GM12878 (cell line): Measurements from ENCODE around the gene DOCK2. TPM values are rescaled to one million over a fixed set of nuclear protein-coding genes. Genes with fewer than 3 reads are reported as not detected.

ENCODE experiments used
- ATAC-seq: fragments of 200-7000 bp; cut with Tn5 transposase; 3 replicates; pipeline ENCODE4 v1.9.1; 2020; ENCODE audit warnings: mild to moderate bottlenecking, moderate library complexity
- BruUV-seq: library from RNA; stranded (reverse); fragments of 400-500 nt; replicated peaks from 2 replicates; lab custom pipeline; 2021; lab: Mats Ljungman, UMichigan
- CTCF ChIA-PET: fragments of 300-600 bp; sonication (Branson Sonifier 250); formaldehyde crosslinking; extraction: SDS; loops from one replicate; lab custom pipeline; 2021; ENCODE audit warnings: inconsistent platforms; lab: Yijun Ruan, JAX
- POLR2A ChIA-PET: fragments of 350-600 bp; formaldehyde crosslinking; extraction: SDS; loops from one replicate; lab custom pipeline; 2021; ENCODE audit warnings: inconsistent platforms; lab: Charles Lee
- RAD21 ChIA-PET: fragments of 300-600 bp; sonication (Branson Sonifier 250); formaldehyde crosslinking; loops from one replicate; lab custom pipeline; 2023; ENCODE audit warnings: antibody characterized with exemption; ENCODE audit not compliant: unreplicated experiment; lab: Charles Lee
- SMC1A ChIA-PET: fragments of 300-600 bp; sonication (Branson Sonifier 250); formaldehyde crosslinking; loops from one replicate; lab custom pipeline; 2023; ENCODE audit not compliant: unreplicated experiment, uncharacterized antibody; lab: Charles Lee
- DNase-seq: peaks from one replicate; pipeline ENCODE4 v3.0.0-alpha.2; 2011; ENCODE audit warnings: low read depth, low spot score
- FAIRE-seq: peaks from 3 replicates; lab custom pipeline; 2011; peaks lifted over from hg19 to GRCh38; lab: Jason Lieb, UNC
- H2AFZ ChIP-seq: 2 replicates; pipeline ENCODE4 v1.6.0; 2011; ENCODE audit warnings: low read depth, low read length, control low read depth; ENCODE audit not compliant: control insufficient read depth
- H3K27ac ChIP-seq: 2 replicates; pipeline ENCODE4 v1.5.1; 2011; ENCODE audit warnings: control low read depth; ENCODE audit not compliant: control insufficient read depth, insufficient read depth
- H3K27me3 ChIP-seq, 2 experiments: replicated peaks in 1 of 2; 2 replicates each; pipeline versions ENCODE4 v1.6.0 to v1.6.1; 2011; ENCODE audit warnings: low read length in 1 of 2; ENCODE audit not compliant: control insufficient read depth in 2 of 2, insufficient read depth in 2 of 2
- H3K36me3 ChIP-seq, 2 experiments: 2 replicates each; pipeline ENCODE4 v1.5.1; 2011; ENCODE audit warnings: low read length in 1 of 2; ENCODE audit not compliant: control insufficient read depth in 2 of 2, insufficient read depth in 2 of 2
- H3K4me1 ChIP-seq: 2 replicates; pipeline ENCODE4 v1.6.1; 2011; ENCODE audit warnings: mild to moderate bottlenecking, low read length, moderate library complexity, mixed read lengths; ENCODE audit not compliant: control insufficient read depth, insufficient read depth
- H3K4me2 ChIP-seq: 2 replicates; pipeline ENCODE4 v1.6.0; 2011; ENCODE audit warnings: control low read depth; ENCODE audit not compliant: control insufficient read depth, insufficient read depth
- H3K4me3 ChIP-seq: fragments of 200-600 bp; sonication (generic); 2 replicates; pipeline ENCODE4 v1.5.1; 2016
- H3K79me2 ChIP-seq: 2 replicates; pipeline ENCODE4 v1.6.0; 2011; ENCODE audit warnings: low read length; ENCODE audit not compliant: control insufficient read depth, insufficient read depth
- H3K9ac ChIP-seq: 2 replicates; pipeline ENCODE4 v1.8.0; 2011; ENCODE audit warnings: low read length, control low read depth, mixed read lengths; ENCODE audit not compliant: control insufficient read depth, insufficient read depth
- H3K9me3 ChIP-seq: replicated peaks from 3 replicates; pipeline ENCODE4 v1.5.1; 2011; ENCODE audit warnings: mild to moderate bottlenecking, low read length; ENCODE audit not compliant: control insufficient read depth, insufficient read depth
- H4K20me1 ChIP-seq: 2 replicates; pipeline ENCODE4 v1.6.0; 2011; ENCODE audit not compliant: control insufficient read depth, insufficient read depth
- ATF7 ChIP-seq: fragments of 450-650 bp; IDR thresholded peaks from 2 replicates; pipeline ENCODE4 v1.6.1; 2016; ENCODE audit warnings: low read depth, mild to moderate bottlenecking
- BHLHE40 ChIP-seq, 2 experiments: fragments of 450-650 bp in 1 of 2; IDR thresholded peaks; 2 replicates each; pipeline ENCODE4 v1.6.1; 2011 to 2017; ENCODE audit warnings: low read depth in 2 of 2, borderline replicate concordance in 1 of 2, improper control_type of control experiment in 1 of 2, low read length in 1 of 2, mild to moderate bottlenecking in 1 of 2
- BRCA1 ChIP-seq: IDR thresholded peaks from 2 replicates; pipeline ENCODE4 v1.6.1; 2011; ENCODE audit warnings: low read depth, low read length, improper control_type of control experiment
- CBFB ChIP-seq: IDR thresholded peaks from 2 replicates; pipeline ENCODE4 v1.6.1; 2016; ENCODE audit warnings: antibody characterized with exemption, low read depth
- CHD1 ChIP-seq: IDR thresholded peaks from 2 replicates; pipeline ENCODE4 v1.6.1; 2012; ENCODE audit warnings: low read depth, low read length, improper control_type of control experiment
- CREB1 ChIP-seq: IDR thresholded peaks from 2 replicates; pipeline ENCODE4 v1.6.1; 2012; ENCODE audit warnings: low read depth, mild to moderate bottlenecking, inconsistent platforms
- FOS ChIP-seq: IDR thresholded peaks from 3 replicates; pipeline ENCODE4 v1.6.1; 2011; ENCODE audit warnings: borderline replicate concordance; ENCODE audit not compliant: insufficient read length; ENCODE audit errors: extremely low read depth
- HDAC2 ChIP-seq: fragments of 200-600 bp; sonication (generic); IDR thresholded peaks from 2 replicates; pipeline ENCODE4 v1.6.1; 2017
- IKZF2 ChIP-seq, 2 experiments: fragments of 450-650 bp; IDR thresholded peaks; 2 replicates each; pipeline ENCODE4 v1.6.1; 2017; ENCODE audit warnings: mild to moderate bottlenecking in 2 of 2, moderate library complexity in 2 of 2
- IRF4 ChIP-seq: IDR thresholded peaks from 2 replicates; pipeline ENCODE4 v1.6.1; 2011; ENCODE audit warnings: low read depth, low read length
- NFYA ChIP-seq: IDR thresholded peaks from 2 replicates; pipeline ENCODE4 v1.6.1; 2011; ENCODE audit warnings: low read depth, mild to moderate bottlenecking, low read length, improper control_type of control experiment, borderline replicate concordance
- POLR2AphosphoS2 ChIP-seq: IDR thresholded peaks from 2 replicates; pipeline ENCODE4 v1.6.1; 2011; ENCODE audit warnings: low read depth, mild to moderate bottlenecking, low read length, improper control_type of control experiment, moderate library complexity
- RFX5 ChIP-seq: IDR thresholded peaks from 2 replicates; pipeline ENCODE4 v1.6.1; 2011; ENCODE audit warnings: low read depth, low read length, improper control_type of control experiment
- RUNX3 ChIP-seq: IDR thresholded peaks from 2 replicates; pipeline ENCODE4 v1.6.1; 2012; ENCODE audit warnings: low read length, inconsistent platforms
- SIX5 ChIP-seq: IDR thresholded peaks from 2 replicates; pipeline ENCODE4 v1.6.1; 2011; ENCODE audit warnings: mild to moderate bottlenecking, low read depth, low read length, moderate library complexity; ENCODE audit not compliant: severe bottlenecking
- SMAD5 ChIP-seq: IDR thresholded peaks from 2 replicates; pipeline ENCODE4 v1.6.1; 2016; ENCODE audit warnings: antibody characterized with exemption, low read depth
- YY1 ChIP-seq: IDR thresholded peaks from 2 replicates; pipeline ENCODE4 v1.6.1; 2011; ENCODE audit warnings: low read depth, mild to moderate bottlenecking, low read length
- ZNF622 ChIP-seq: fragments of 450-650 bp; IDR thresholded peaks from 2 replicates; pipeline ENCODE4 v1.6.1; 2017; ENCODE audit warnings: mild to moderate bottlenecking, inconsistent platforms
- WGBS: methylation state at CpG from one replicate; pipeline ENCODE4 v1.1.6; 2016; ENCODE audit warnings: low lambda C conversion rate; ENCODE audit not compliant: insufficient replicate concordance, insufficient coverage; ENCODE audit errors: missing lambda C conversion rate; 5-methylcytosine and 5-hydroxymethylcytosine counted together
- in situ Hi-C: fragments of 300-500 bp; cut with MboI; formaldehyde crosslinking; loops from 9 replicates; pipeline ENCODE4 v1.14.3; 2018; ENCODE audit warnings: mixed read lengths
- intact Hi-C: fragments of 100-400 bp; cut with micrococcal nuclease; formaldehyde crosslinking; loops from one replicate; pipeline ENCODE4 v1.14.2; 2022; ENCODE audit not compliant: unreplicated experiment
- polyA plus RNA-seq, 11 experiments: library from polyadenylated mRNA; depleted of rRNA in 4 of 11; unstranded in 6 of 11; stranded (reverse) in 5 of 11; fragments of >200 nt; fragmentation: Nextera tagmentation in 4 of 11; fragmentation: Illumina TruSeq in 1 of 11; extraction: Ambion mirVana in 4 of 11; extraction: Trizol in 1 of 11; gene quantifications; 1 replicate in 1 of 11; 2 replicates in 10 of 11; pipeline versions ENCODE4 v1.2.1 to v1.2.3, GENCODE V29; 2011 to 2016; ENCODE audit warnings: inconsistent platforms in 2 of 11, missing spikeins in 2 of 11, low read depth in 1 of 11
- total RNA-seq, 4 experiments: library from RNA; depleted of rRNA in 3 of 4; stranded (reverse); fragments of >200 nt in 3 of 4; fragmentation: Illumina TruSeq in 1 of 4; extraction: Trizol in 1 of 4; gene quantifications; 2 replicates each; pipeline versions ENCODE4 v1.2.1 to v1.2.3, GENCODE V29; 2013 to 2021
- TF ChIP-seq, protein P1 (sequence below): fragments of 450-650 bp; IDR thresholded peaks from 2 replicates; pipeline ENCODE4 v1.6.1; 2017; ENCODE audit warnings: antibody characterized with exemption, mild to moderate bottlenecking, moderate library complexity
- TF ChIP-seq, protein P2 (sequence below): IDR thresholded peaks from 2 replicates; pipeline ENCODE4 v1.6.1; 2011; ENCODE audit warnings: borderline replicate concordance, low read depth, mild to moderate bottlenecking, moderate library complexity, low read length; ENCODE audit not compliant: insufficient read depth, poor library complexity, severe bottlenecking

DOCK2 gene
- total and polyA plus RNA-seq, 10 of the 15 experiments (the other 5 are each of a cell fraction or from before 2014, with no cell fraction given), result 34.2 to 192 (median 118) TPM

DNA sequence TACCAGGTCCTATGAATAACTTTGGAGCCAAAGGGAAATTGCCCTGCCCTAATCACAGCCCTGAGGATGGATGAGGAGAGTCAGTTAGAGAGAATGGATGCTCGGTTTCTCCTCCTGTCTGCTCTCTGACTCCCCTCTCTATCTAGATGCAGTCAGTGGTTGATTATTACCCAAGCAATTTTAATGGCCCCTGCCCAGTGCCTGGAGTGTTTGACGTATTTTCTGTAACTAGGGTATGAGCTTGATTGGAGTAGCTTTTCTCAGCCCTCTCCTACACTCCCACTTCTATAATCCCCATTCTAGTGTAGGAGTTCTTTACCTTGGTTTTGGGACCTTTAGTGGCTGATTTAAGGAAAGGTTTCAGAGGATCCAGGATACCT is 60.4 kb downstream of the DOCK2 start:
- H3K36me3 ChIP-seq, result peaks cover 33 to 40% of the 10 kb centered on the region in 2 experiments
- H3K27me3 ChIP-seq, result no peaks in the 10 kb centered on the region
- in situ Hi-C loops, result loop anchor here (5.0 to 10.0 kb wide), 2 partner anchors 285 to 487 kb away; partner anchors contain the start of gene INSYN2B
- DNase-seq (no peak), FAIRE-seq (no peak), ATAC-seq (no peak)
- no peak overlapping the region for H3K4me3 ChIP-seq
- no peak overlapping the region for H3K9ac ChIP-seq
- CTCF ChIA-PET, result no interaction called here
- H4K20me1 ChIP-seq, result no peaks in the 10 kb centered on the region; the same call in 1 of the 2 replicates
- no TSS peak for BruUV-seq
- POLR2A ChIA-PET, result no interaction called here
- H3K9me3 ChIP-seq, result no peaks in the 10 kb centered on the region
- no peak overlapping the region for H3K4me2 ChIP-seq
- H3K4me1 ChIP-seq, result peaks cover 10% of the 10 kb centered on the region
- H3K79me2 ChIP-seq, result no peaks in the 10 kb centered on the region
- no peak overlapping the region for H2AFZ ChIP-seq
- no peak overlapping the region for H3K27ac ChIP-seq
- RAD21 ChIA-PET, result interaction anchor here (0.8 to 1.7 kb wide), 3 partner anchors 15 to 108 kb away, joined by 3 to 4 read pairs (median 4); no protein-coding TSS in a partner anchor
- TF ChIP-seq BHLHE40 (IDR thresholded peaks at IDR 0.05; ENCODE audit: borderline replicate concordance in 1 of 2, low read depth in 2 of 2, low read length in 1 of 2), result no peak
- TF ChIP-seq, protein P1, sequence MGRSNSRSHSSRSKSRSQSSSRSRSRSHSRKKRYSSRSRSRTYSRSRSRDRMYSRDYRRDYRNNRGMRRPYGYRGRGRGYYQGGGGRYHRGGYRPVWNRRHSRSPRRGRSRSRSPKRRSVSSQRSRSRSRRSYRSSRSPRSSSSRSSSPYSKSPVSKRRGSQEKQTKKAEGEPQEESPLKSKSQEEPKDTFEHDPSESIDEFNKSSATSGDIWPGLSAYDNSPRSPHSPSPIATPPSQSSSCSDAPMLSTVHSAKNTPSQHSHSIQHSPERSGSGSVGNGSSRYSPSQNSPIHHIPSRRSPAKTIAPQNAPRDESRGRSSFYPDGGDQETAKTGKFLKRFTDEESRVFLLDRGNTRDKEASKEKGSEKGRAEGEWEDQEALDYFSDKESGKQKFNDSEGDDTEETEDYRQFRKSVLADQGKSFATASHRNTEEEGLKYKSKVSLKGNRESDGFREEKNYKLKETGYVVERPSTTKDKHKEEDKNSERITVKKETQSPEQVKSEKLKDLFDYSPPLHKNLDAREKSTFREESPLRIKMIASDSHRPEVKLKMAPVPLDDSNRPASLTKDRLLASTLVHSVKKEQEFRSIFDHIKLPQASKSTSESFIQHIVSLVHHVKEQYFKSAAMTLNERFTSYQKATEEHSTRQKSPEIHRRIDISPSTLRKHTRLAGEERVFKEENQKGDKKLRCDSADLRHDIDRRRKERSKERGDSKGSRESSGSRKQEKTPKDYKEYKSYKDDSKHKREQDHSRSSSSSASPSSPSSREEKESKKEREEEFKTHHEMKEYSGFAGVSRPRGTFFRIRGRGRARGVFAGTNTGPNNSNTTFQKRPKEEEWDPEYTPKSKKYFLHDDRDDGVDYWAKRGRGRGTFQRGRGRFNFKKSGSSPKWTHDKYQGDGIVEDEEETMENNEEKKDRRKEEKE, result no peak
- no peak for TF ChIP-seq ZNF622
- no peak for TF ChIP-seq CHD1
- TF ChIP-seq NFYA, result no peak
- no peak for TF ChIP-seq RFX5
- TF ChIP-seq CREB1, result no peak
- no peak for TF ChIP-seq IKZF2 (IDR thresholded peaks at IDR 0.05)
- no peak for TF ChIP-seq BRCA1
- TF ChIP-seq, protein P2, sequence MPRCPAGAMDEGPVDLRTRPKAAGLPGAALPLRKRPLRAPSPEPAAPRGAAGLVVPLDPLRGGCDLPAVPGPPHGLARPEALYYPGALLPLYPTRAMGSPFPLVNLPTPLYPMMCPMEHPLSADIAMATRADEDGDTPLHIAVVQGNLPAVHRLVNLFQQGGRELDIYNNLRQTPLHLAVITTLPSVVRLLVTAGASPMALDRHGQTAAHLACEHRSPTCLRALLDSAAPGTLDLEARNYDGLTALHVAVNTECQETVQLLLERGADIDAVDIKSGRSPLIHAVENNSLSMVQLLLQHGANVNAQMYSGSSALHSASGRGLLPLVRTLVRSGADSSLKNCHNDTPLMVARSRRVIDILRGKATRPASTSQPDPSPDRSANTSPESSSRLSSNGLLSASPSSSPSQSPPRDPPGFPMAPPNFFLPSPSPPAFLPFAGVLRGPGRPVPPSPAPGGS, result no peak
- no peak for TF ChIP-seq IRF4
- no peak for TF ChIP-seq CBFB
- no peak for TF ChIP-seq SMAD5
- TF ChIP-seq RUNX3, result no peak
- TF ChIP-seq POLR2AphosphoS2, result no peak
- TF ChIP-seq YY1, result no peak
- no peak for TF ChIP-seq HDAC2
- no peak for TF ChIP-seq ATF7
- TF ChIP-seq FOS, result no peak
- no peak for TF ChIP-seq SIX5
- TF ChIP-seq, all 136 proteins: peak for 0
- SMC1A ChIA-PET, result interaction anchor here (0.6 to 2.5 kb wide), 3 partner anchors 14 to 283 kb away, joined by 3 to 9 read pairs (median 3); no protein-coding TSS in a partner anchor
- 83% methylated on average over 2 of the region's 2 CpGs for WGBS
- intact Hi-C loops, result no loop called here
